CD14-positive monocyte (primary cell): ENCODE data around the gene C16orf95. TPM values are rescaled to one million over a fixed set of nuclear protein-coding genes. Genes with fewer than 3 reads are reported as not detected.

ENCODE experiments used
- DNase-seq, 3 donors: peaks; one replicate each; pipeline ENCODE4 v3.0.0-alpha.2; 2011 to 2022
- H2AFZ ChIP-seq: 2 replicates; pipeline ENCODE4 v1.6.0; 2012; ENCODE audit warnings: mild to moderate bottlenecking, low read depth, low read length, inconsistent platforms; ENCODE audit not compliant: insufficient read depth, poor library complexity, severe bottlenecking
- H3K27ac ChIP-seq, 2 donors: 1 replicate in 1 of 2; 2 replicates in 1 of 2; pipeline ENCODE4 v1.5.1; 2012 to 2013; ENCODE audit warnings: low read length in 2 of 2, control low read depth in 1 of 2, inconsistent platforms in 1 of 2, low read depth in 1 of 2, mild to moderate bottlenecking in 1 of 2
- H3K27me3 ChIP-seq, 2 donors: one replicate each; pipeline versions ENCODE4 v1.6.0 to v1.6.1; 2011 to 2013; ENCODE audit warnings: low read length in 2 of 2; ENCODE audit not compliant: control insufficient read depth in 2 of 2, insufficient read depth in 2 of 2
- H3K36me3 ChIP-seq, 2 donors: replicated peaks in 1 of 2; 1 replicate in 1 of 2; 2 replicates in 1 of 2; pipeline versions ENCODE4 v1.5.1 to v1.6.1; 2012 to 2013; ENCODE audit warnings: low read length in 2 of 2, control low read depth in 1 of 2, inconsistent platforms in 1 of 2, mild to moderate bottlenecking in 1 of 2; ENCODE audit not compliant: insufficient read depth in 2 of 2, control insufficient read depth in 1 of 2
- H3K4me1 ChIP-seq, 2 donors: 1 replicate in 1 of 2; 2 replicates in 1 of 2; pipeline versions ENCODE4 v1.5.1 to v1.6.1; 2012 to 2013; ENCODE audit warnings: low read length in 2 of 2, control low read depth in 1 of 2, inconsistent platforms in 1 of 2, mild to moderate bottlenecking in 1 of 2, moderate library complexity in 1 of 2; ENCODE audit not compliant: insufficient read depth in 2 of 2, control insufficient read depth in 1 of 2
- H3K4me2 ChIP-seq: replicated peaks from 2 replicates; pipeline ENCODE3; 2012; ENCODE audit warnings: low read length, moderate library complexity, mild to moderate bottlenecking; ENCODE audit not compliant: poor library complexity, severe bottlenecking; ENCODE audit errors: extremely low read depth
- H3K4me3 ChIP-seq, 3 experiments: fragments of 200-600 bp in 1 of 3; sonication (generic) in 1 of 3; replicated peaks in 1 of 3; 1 replicate in 2 of 3; 2 replicates in 1 of 3; pipeline ENCODE4 v1.5.1; 2011 to 2013; ENCODE audit warnings: low read length in 3 of 3, mild to moderate bottlenecking in 3 of 3, control low read depth in 2 of 3, low read depth in 2 of 3, inconsistent platforms in 1 of 3, moderate library complexity in 1 of 3
- H3K79me2 ChIP-seq: 2 replicates; pipeline ENCODE4 v1.6.0; 2012; ENCODE audit warnings: mild to moderate bottlenecking, control low read depth, inconsistent platforms, low read length, moderate library complexity; ENCODE audit not compliant: insufficient read depth
- H3K9ac ChIP-seq: 2 replicates; pipeline ENCODE4 v1.6.0; 2017; ENCODE audit warnings: low read length, mild to moderate bottlenecking; ENCODE audit not compliant: insufficient read depth, poor library complexity, severe bottlenecking
- H3K9me3 ChIP-seq, 2 donors: replicated peaks in 1 of 2; 1 replicate in 1 of 2; 2 replicates in 1 of 2; pipeline versions ENCODE4 v1.5.1 to v1.6.1; 2012 to 2013; ENCODE audit warnings: low read length in 2 of 2, control low read depth in 1 of 2; ENCODE audit not compliant: control insufficient read depth in 1 of 2, insufficient read depth in 1 of 2
- H4K20me1 ChIP-seq: 2 replicates; pipeline ENCODE4 v1.6.0; 2012; ENCODE audit warnings: mild to moderate bottlenecking, low read length, control low read depth, moderate library complexity; ENCODE audit not compliant: insufficient read depth
- H3K27ac Mint-ChIP-seq, 7 donors: one replicate each; pipeline ENCODE4 v1.8.0; 2020; ENCODE audit warnings: mild to moderate bottlenecking in 7 of 7, mixed read lengths in 7 of 7, moderate library complexity in 6 of 7, inconsistent platforms in 2 of 7
- H3K27me3 Mint-ChIP-seq, 3 donors: one replicate each; pipeline ENCODE4 v1.8.0; 2021 to 2022; ENCODE audit warnings: low read depth in 3 of 3, mild to moderate bottlenecking in 3 of 3, mixed read lengths in 3 of 3, moderate library complexity in 3 of 3, inconsistent platforms in 1 of 3
- H3K36me3 Mint-ChIP-seq, 2 donors: one replicate each; pipeline ENCODE4 v1.8.0; 2020; ENCODE audit warnings: mixed read lengths in 2 of 2, inconsistent platforms in 1 of 2, mild to moderate bottlenecking in 1 of 2
- H3K4me1 Mint-ChIP-seq: one replicate; pipeline ENCODE4 v1.8.0; 2020; ENCODE audit warnings: mild to moderate bottlenecking, mixed read lengths
- H3K4me3 Mint-ChIP-seq, 2 donors: one replicate each; pipeline ENCODE4 v1.8.0; 2020; ENCODE audit warnings: mild to moderate bottlenecking in 2 of 2, mixed read lengths in 2 of 2, moderate library complexity in 1 of 2
- H3K9me3 Mint-ChIP-seq, 7 donors: one replicate each; pipeline ENCODE4 v1.8.0; 2020 to 2022; ENCODE audit warnings: mixed read lengths in 7 of 7, mild to moderate bottlenecking in 6 of 7, moderate library complexity in 6 of 7, inconsistent platforms in 2 of 7
- WGBS: methylation state at CpG from one replicate; pipeline ENCODE4 v1.1.5; 2013; ENCODE audit warnings: missing lambda C conversion rate; ENCODE audit not compliant: insufficient coverage; 5-methylcytosine and 5-hydroxymethylcytosine counted together
- intact Hi-C, 2 donors: fragments of 100-400 bp; cut with micrococcal nuclease; formaldehyde crosslinking; loops; one replicate each; pipeline versions ENCODE4 v1.15.0 to v1.15.1; 2023
- polyA plus RNA-seq, 3 donors: library from polyadenylated mRNA; depleted of rRNA in 1 of 3; unstranded in 2 of 3; stranded (reverse) in 1 of 3; fragments of 300-500 nt in 2 of 3; fragments of >200 nt in 1 of 3; fragmentation: Illumina TruSeq in 2 of 3; gene quantifications; 1 replicate in 2 of 3; 2 replicates in 1 of 3; pipeline ENCODE4 v1.2.3, GENCODE V29; 2012 to 2021
- TF ChIP-seq, protein P1 (sequence below): fragments of 200-600 bp; IDR thresholded peaks from one replicate; pipeline ENCODE4 v1.8.0; 2022; ENCODE audit warnings: antibody characterized with exemption, mild to moderate bottlenecking

The C16orf95 gene
- polyA plus RNA-seq, 3 donors: 0.89 to 1.9 (median 1.7) TPM

DNA sequence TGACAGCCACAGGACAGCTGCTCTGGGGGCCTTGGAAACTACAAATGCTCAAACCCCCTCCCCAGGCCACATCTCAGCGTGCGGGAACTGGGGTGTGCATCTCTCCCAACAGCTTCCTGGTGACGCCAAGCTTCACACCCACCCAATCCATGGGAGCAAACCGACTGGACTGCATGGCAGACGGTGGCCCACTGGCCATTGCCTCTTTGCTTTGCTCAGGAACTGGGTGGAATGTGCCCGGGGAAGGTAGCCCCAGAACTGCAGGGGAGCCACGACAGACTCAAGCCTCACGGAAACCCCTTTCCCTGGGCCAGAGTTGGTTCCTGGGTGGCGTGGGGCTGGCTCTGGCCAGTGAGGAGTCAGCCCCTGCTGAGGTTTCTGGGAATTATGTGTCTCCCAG, 5.2 kb upstream of the C16orf95 start:
- H3K36me3 ChIP-seq: no peaks in the 10 kb centered on the region
- TF ChIP-seq, protein P1, sequence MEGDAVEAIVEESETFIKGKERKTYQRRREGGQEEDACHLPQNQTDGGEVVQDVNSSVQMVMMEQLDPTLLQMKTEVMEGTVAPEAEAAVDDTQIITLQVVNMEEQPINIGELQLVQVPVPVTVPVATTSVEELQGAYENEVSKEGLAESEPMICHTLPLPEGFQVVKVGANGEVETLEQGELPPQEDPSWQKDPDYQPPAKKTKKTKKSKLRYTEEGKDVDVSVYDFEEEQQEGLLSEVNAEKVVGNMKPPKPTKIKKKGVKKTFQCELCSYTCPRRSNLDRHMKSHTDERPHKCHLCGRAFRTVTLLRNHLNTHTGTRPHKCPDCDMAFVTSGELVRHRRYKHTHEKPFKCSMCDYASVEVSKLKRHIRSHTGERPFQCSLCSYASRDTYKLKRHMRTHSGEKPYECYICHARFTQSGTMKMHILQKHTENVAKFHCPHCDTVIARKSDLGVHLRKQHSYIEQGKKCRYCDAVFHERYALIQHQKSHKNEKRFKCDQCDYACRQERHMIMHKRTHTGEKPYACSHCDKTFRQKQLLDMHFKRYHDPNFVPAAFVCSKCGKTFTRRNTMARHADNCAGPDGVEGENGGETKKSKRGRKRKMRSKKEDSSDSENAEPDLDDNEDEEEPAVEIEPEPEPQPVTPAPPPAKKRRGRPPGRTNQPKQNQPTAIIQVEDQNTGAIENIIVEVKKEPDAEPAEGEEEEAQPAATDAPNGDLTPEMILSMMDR: no peak
- H2AFZ ChIP-seq: no peak overlapping the region
- no peak overlapping the region for H3K27ac ChIP-seq
- no peak overlapping the region for H3K4me3 ChIP-seq
- Mint-ChIP-seq H3K4me1 (peaks cover 11% of the 10 kb centered on the region), H3K4me3 (no peak overlapping the region), H3K27ac (no peak overlapping the region), H3K27me3 (peaks cover 1 to 8% (median 2%) of the 10 kb centered on the region in 3 donors), H3K9me3 (no peaks in the 10 kb centered on the region), H3K36me3 (no peaks in the 10 kb centered on the region)
- no peak for DNase-seq
- H3K9ac ChIP-seq: no peak overlapping the region
- no peak overlapping the region for H3K4me2 ChIP-seq
- no peaks in the 10 kb centered on the region for H3K27me3 ChIP-seq
- H3K4me1 ChIP-seq: peaks cover 7% of the 10 kb centered on the region in 2 donors
- no peaks in the 10 kb centered on the region for H3K9me3 ChIP-seq
- no peaks in the 10 kb centered on the region for H4K20me1 ChIP-seq
- intact Hi-C loops: no loop called here
- 96% methylated on average over 4 of the region's 9 CpGs for WGBS
- H3K79me2 ChIP-seq: peaks cover 11% of the 10 kb centered on the region

DNA sequence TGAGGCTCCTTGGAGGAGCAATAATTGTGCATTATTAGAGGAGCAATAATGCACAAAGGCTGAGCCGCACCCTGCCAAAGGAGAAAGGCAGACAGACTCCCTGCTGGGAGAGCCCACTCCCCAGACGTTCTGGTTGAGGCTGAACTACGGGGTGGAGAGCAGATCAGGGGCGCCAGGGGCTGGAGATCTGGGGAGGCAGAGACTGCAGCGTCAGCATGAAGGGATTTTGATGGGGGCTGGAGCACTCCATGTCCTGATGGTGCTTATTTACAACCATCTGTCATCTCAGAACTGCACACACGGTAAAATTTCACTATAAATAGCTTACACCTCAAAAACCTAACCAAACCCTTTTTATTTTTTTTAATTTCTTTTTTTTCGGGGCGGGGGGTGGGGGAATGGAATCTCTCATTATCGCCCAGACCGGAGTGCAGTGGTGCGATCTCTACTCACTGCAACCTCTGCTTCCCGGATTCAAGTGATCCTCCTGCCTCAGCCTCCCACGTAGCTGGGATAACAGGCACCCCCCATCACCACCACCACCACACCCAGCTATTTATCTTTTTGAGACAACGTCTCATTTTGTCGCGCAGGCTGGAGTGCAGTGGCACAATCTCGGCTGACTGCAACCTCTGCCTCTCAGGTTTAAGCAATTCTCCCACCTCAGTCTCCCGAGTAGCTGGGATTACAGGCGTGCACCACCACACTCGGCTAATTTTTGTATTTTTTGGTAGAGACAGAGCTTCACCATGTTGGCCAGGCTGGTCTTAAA, 4.3 kb upstream of the C16orf95 start:
- no peak for DNase-seq
- Mint-ChIP-seq H3K36me3 (no peaks in the 10 kb centered on the region), H3K9me3 (no peaks in the 10 kb centered on the region), H3K27ac (peak overlapping the region in 3 of 7 donors; percentile 57 to 83 (median 73)), H3K27me3 (peaks cover 0 to 2% (median 1%) of the 10 kb centered on the region in 3 donors), H3K4me3 (no peak overlapping the region), H3K4me1 (peaks cover 11% of the 10 kb centered on the region)
- WGBS: 93% methylated on average over 7 of the region's 20 CpGs
- Histone ChIP-seq H2AFZ (no peak overlapping the region), H4K20me1 (no peaks in the 10 kb centered on the region), H3K27ac (no peak overlapping the region), H3K9me3 (no peaks in the 10 kb centered on the region), H3K4me3 (no peak overlapping the region), H3K9ac (no peak overlapping the region), H3K4me1 (peaks cover 7 to 11% of the 10 kb centered on the region in 2 donors), H3K4me2 (no peak overlapping the region), H3K36me3 (no peaks in the 10 kb centered on the region), H3K79me2 (peaks cover 11% of the 10 kb centered on the region), H3K27me3 (no peaks in the 10 kb centered on the region)
- intact Hi-C loops: no loop called here
- TF ChIP-seq, protein P1: no peak
